ENCODE data around the gene NTPCR. TPM values are rescaled to one million over a fixed set of nuclear protein-coding genes. Genes with fewer than 3 reads are reported as not detected.
"Not testable (repeated sequence)": the region's sequence is repeated elsewhere in the genome, so short reads cannot be mapped to it uniquely, and the experiment has no call there.

Gene NTPCR
- polyA plus RNA-seq, 4 donors, result 62.1 to 83.9 (median 80.4) TPM

DNA sequence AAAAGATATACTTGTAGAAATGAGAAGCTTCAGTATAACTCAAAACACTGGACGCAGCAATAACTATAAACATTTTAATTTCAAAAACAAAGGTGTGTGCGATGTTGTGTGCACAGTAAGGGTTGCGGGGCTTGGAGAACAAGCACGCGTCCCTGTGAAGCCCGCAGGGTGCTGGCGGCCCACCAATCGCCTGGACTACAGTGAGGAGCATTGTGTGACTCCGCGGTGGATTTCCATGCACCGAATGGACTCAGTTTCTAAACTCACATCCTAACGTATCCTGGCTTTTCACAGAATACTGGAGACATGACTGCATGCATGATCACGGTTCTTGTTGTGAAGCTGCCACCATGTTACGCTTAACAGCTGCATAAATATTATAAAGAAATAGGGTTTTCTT lies 33.0 kb downstream of the NTPCR start:
- DNase-seq (ENCODE audit: low read depth in 4 of 4, low spot score in 3 of 4), result no peak

DNA sequence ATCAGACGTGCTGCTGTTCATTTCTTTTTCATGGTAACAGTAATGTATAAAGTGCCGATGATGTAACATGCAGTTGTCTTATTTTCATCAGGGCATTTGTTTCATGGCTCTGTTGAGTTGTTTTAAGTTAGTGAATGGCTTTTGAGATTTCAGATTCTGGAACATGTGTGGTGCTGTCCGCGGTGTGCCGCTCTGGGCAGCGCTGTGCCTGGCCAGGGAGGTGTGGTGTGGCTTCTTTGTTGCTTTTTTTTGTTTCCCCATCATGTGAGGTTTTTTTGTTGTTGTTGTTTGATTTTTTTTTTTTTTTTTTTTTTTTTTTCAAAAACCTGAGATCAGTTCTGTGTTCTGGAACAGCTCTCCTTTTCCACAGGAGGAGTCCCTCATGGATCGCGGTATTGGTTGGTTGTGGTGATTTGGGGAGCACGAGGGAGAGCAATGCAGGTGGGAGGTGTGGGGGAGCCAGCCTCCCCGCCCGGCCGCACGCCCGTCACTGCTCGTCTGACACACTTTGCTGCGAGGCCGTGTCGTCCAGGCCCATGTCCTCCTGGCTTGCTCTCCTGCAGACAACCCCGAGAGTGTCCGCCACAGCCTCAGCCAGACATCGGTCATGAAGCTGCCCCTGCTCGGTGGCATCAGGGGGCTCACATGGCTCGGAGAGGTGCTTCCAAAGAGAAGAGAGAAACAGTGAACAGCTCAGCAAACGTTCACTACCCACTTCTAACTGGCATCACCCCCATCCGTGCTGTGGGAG lies 33.6 kb downstream of the NTPCR start:
- no peak for DNase-seq (ENCODE audit: low read depth in 4 of 4, low spot score in 3 of 4)

- DNase-seq (ENCODE audit: low read depth in 4 of 4, low spot score in 3 of 4), result no peak
These were observed 34.4 kb downstream of the NTPCR start for GRCh38 chr1:232984577-232985425.

DNA sequence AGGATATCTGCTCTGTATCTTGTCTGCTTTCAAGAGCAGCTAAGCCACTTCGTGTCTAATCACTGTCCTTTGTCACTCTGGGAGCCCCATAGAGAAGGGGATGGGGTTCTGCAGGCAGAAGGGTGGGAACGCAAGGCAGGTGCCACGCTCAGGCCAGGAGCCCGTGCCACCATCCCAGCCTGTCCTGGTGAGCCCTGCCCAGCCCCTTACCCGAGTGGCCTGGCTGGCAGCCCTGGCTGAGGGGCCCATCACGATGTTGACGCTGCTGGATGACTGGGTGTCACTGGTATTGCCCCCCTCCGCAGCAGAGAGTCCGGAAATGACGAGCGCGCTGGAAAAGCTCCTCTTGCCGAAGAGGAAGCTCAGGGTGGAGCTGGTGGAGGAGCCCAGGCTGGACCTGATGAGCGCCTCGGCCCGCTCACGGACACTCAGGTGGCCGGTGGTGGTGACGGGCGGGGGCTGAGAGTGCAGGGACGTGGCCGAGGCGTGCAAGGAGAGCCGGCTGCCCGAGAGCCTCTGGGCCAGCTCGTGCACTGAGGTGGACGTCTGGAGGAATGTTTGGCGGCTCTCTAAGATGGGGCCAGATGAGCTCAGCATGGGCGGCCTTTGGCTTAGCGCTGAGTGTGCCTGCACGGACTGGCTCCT lies 35.6 kb downstream of the NTPCR start:
- DNase-seq (ENCODE audit: low read depth in 4 of 4, low spot score in 3 of 4), result no peak

DNA sequence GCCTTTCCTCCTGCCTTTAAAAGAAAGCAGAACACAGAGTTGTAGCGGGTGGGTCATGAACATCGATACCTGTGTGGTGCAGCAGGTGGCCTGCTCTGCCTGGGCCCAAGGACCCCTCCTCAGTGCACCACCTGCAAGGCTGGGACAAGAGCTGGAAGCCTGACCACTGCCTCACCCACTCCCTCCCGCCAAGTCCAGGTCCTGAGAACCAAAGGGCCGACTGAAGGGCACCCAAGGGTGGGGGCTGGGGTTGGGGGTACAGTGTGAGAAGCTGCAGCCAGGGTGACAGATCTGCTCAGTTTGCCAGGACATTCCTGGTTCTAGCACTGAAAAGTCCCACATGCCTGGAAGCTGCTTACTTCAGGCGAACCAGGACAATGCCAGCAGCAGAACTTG lies 36.1 kb downstream of the NTPCR start:
- no peak for DNase-seq (ENCODE audit: low read depth in 4 of 4, low spot score in 3 of 4)

GRCh38 chr1:232987046-232987773 lies 36.8 kb downstream of the NTPCR start:
- no peak for DNase-seq (ENCODE audit: low read depth in 4 of 4, low spot score in 3 of 4)

DNA sequence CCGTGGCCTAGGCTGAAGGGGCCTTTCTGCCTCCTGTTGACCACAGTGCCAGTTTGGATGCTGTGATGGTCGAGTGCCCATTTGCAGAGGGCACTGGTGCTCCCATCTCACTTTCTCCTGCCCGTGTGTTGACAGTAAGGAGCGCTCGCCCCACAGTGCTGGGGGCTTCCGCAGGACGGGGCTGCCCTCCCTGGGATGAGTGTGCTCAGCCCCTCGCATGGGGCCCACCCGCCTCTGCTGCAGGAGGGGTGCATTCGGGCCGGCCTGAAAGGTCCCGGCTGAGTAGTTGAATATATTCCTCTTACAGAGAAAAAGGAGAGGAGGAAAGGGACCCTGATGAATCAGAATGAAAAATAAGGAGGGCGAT lies 37.3 kb downstream of the NTPCR start:
- DNase-seq (ENCODE audit: low read depth in 4 of 4, low spot score in 3 of 4), result no peak

DNA sequence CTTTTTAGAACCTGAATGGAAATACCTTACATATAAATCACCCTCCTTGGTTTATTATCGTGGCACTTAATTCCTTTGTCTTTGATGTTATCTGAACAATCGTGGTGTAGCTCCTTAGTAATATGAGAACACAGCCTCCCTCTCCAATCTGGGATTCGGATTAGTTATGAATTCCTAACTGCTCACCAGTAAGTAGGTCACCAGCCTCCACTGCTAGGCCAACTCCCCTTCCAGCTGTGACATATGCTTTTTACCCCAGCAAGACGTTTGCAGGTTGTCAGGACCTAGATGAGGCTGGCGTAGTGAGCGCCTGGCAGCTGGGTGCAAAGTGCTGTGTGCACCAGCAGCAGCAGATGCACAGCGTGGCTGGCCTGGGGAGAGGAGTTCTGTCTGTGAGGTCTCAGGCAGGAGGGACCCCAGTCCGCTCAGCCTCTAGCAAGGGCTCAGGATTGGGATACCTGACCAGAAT lies 38.2 kb downstream of the NTPCR start:
- DNase-seq (ENCODE audit: low read depth in 4 of 4, low spot score in 3 of 4), result no peak

GRCh38 chr1:232990176-232991128 lies 40.0 kb downstream of the NTPCR start:
- no peak for DNase-seq (ENCODE audit: low read depth in 4 of 4, low spot score in 3 of 4)

DNA sequence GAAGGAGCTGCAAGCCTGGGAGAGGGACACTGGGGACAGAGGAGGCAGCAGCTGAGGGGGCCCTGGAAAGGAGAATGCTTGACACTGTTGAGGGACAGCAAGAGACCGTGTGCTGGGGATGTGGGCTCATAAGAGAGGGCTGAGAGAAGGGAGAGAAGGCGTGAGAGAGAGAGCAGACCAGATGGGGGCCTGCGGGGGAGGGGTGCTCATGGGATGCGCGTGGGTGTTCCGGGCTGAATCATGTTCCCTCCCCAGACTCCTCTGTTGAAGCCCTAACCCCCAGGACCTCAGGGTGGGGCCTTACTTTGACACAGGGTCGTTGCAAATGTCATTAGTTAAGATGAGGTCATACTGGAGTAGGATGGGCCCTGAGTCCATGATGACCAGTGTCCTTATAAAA lies 40.8 kb downstream of the NTPCR start:
- no peak for DNase-seq (ENCODE audit: low read depth in 4 of 4, low spot score in 3 of 4)

GRCh38 chr1:232992227-232992626 lies 41.8 kb downstream of the NTPCR start:
- no peak for DNase-seq (ENCODE audit: low read depth in 4 of 4, low spot score in 3 of 4)

DNA sequence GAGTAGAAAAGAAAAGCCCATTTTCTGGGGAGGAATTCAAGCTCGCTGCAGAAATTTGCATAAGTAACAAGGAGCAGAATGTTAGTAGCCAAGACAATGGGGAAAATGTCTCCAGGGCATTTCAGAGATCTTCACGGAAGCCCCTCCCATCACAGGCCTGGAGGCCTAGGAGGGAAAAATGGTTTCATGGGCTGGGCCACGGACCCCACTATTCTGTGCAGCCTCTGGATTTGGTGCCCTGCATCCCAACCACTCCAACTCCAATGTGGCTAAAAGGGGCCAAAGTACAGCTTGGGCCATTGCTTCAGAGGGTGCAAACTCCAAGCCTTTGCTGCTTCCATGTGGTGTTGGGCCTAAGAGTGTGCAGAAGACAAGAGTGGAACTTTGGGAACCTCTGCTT lies 43.1 kb downstream of the NTPCR start:
- DNase-seq (ENCODE audit: low read depth in 4 of 4, low spot score in 3 of 4), result no peak

DNA sequence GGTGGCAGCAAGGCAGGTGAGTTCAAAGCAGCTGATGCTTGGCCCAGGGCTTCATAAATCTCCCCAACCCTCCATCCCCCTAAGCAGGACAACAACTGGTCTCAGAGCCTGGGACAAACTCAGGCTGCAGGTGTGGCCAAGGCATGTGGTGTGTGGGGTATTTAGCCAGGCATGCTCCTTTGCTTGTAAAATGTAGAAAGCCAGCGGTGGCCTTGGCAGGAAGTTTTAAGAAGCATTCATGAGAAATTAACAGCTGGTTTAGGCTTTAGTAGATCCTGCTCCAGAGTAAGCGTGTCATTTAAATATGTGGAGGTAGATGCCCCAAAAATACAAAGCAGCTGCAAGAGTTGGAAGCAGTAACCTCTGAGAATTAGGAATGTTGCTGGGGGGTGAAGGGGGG lies 44.8 kb downstream of the NTPCR start:
- no peak for DNase-seq (ENCODE audit: low read depth in 4 of 4, low spot score in 3 of 4)

GRCh38 chr1:232996143-232996542 lies 45.7 kb downstream of the NTPCR start:
- DNase-seq (ENCODE audit: low read depth in 4 of 4, low spot score in 3 of 4), result no peak

- DNase-seq (ENCODE audit: low read depth in 4 of 4, low spot score in 3 of 4), result no peak
These were observed 47.7 kb downstream of the NTPCR start for GRCh38 chr1:232998138-232998537.

DNA sequence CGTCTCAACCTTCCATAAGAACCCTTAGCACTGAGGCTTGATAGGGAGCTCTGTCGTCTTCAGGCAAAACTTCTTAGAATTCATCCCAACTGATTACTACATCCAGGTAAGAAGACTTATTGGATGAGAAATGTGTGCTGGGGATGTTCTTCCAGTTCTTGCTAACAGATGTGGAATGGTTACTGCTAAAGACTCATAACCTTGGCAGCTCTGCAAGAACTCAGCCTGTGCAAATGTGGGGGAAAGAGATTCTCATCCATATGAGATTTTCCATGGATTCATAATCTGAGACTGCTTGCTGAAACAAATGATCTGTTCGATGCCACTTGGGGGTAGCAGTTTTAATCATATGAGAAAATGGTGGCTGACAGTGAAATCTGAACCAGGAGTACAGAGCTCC lies 48.2 kb downstream of the NTPCR start:
- no peak for DNase-seq (ENCODE audit: low read depth in 4 of 4, low spot score in 3 of 4)

DNA sequence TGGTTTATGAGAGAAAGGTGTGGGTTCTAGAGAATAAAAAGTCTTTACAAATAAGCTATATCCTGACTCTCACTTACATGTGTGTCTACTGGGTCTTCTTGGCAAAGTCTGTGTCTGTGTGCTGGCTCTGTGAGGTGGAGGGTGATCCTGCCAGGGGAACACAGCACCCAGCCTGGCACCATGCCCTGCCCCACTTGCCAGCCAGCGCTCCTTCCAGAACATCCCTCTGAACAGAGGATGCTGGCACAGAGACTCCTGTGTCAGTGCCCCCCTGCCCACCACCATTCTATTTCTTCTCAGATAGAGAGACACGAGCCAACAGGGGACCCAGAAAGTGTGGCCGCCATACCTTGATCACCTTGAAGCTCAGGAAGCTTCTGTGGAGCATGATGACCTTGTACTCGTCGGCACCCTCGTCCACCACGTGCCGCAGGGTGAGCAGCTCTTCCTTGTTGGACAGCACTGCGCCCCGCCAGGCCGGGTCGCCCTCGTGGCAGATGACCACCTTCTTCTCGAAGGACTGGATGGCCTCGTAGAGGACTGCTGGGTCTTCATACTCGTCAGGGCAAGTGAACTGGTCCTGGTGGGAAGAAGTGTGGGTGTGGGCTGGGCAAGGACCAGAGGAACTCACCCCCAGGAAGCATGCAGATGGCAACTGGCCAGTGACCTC lies 49.7 kb downstream of the NTPCR start:
- no peak for DNase-seq (ENCODE audit: low read depth in 4 of 4, low spot score in 3 of 4)

- DNase-seq (ENCODE audit: low read depth in 4 of 4, low spot score in 3 of 4), result not testable (repeated sequence)
These were observed 53.2 kb downstream of the NTPCR start for GRCh38 chr1:233003638-233004037.

DNA sequence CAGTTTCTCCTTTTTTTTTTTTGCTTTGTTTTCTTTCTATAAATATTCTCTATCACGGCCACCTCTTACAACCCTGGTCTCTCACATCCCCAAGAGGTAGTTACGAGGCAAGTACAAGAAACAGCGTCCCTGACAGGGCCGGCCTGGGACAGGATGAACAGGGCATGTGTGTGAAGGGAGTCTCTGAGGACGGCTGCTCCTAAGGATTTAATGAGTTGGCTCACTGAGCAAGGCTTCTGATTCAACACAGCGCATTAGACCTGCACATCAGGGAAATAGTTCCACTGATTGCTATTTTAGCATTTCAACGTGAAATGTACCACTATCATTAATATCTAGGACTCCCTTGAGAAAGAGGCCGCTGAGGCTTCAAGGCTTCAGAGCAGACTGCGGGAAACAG lies 54.0 kb downstream of the NTPCR start:
- DNase-seq (ENCODE audit: low read depth in 4 of 4, low spot score in 3 of 4), result no peak

Measured in right renal pelvis (tissue), 4 donors.